HG03558 (cell line): ENCODE results near the gene ZNF423.
"Not testable (repeated sequence)": the region's sequence is repeated elsewhere in the genome, so short reads cannot be mapped to it uniquely, and the experiment has no call there.

ENCODE experiments used
- ATAC-seq: cut with Tn5 transposase; IDR thresholded peaks from one replicate; pipeline ENCODE4 v1.9.1; 2021; ENCODE audit warnings: moderate number of reproducible peaks; ENCODE audit not compliant: unreplicated experiment; ENCODE audit errors: extremely low read depth

The ZNF423 gene

GRCh38 chr16:49513040-49513439, 342.9 kb downstream of the ZNF423 start:
- ATAC-seq, result no peak

- ATAC-seq, result no peak
Measured at GRCh38 chr16:49510654-49511305, 345.1 kb downstream of the ZNF423 start.

- no peak for ATAC-seq
Measured at GRCh38 chr16:49510141-49510540, 345.8 kb downstream of the ZNF423 start.

- not testable (repeated sequence) for ATAC-seq
Measured at GRCh38 chr16:49506058-49507013, 349.6 kb downstream of the ZNF423 start.

- ATAC-seq, result no peak
Measured at GRCh38 chr16:49505556-49505955, 350.4 kb downstream of the ZNF423 start.

GRCh38 chr16:49504626-49505025, 351.3 kb downstream of the ZNF423 start:
- ATAC-seq, result no peak

- no peak for ATAC-seq
Measured at GRCh38 chr16:49504023-49504364, 351.9 kb downstream of the ZNF423 start.

GRCh38 chr16:49503256-49504022, 352.5 kb downstream of the ZNF423 start:
- no peak for ATAC-seq

GRCh38 chr16:49502136-49502881, 353.6 kb downstream of the ZNF423 start:
- no peak for ATAC-seq

GRCh38 chr16:49499869-49500610, 355.9 kb downstream of the ZNF423 start:
- no peak for ATAC-seq

- ATAC-seq, result no peak
Measured at GRCh38 chr16:49499414-49499785, 356.5 kb downstream of the ZNF423 start.

- no peak for ATAC-seq
Measured at GRCh38 chr16:49498666-49499413, 357.1 kb downstream of the ZNF423 start.

- no peak for ATAC-seq
Measured at GRCh38 chr16:49498264-49498663, 357.6 kb downstream of the ZNF423 start.

- ATAC-seq, result no peak
Measured at GRCh38 chr16:49497466-49497865, 358.4 kb downstream of the ZNF423 start.

GRCh38 chr16:49496656-49497055, 359.3 kb downstream of the ZNF423 start:
- no peak for ATAC-seq

- no peak for ATAC-seq
Measured at GRCh38 chr16:49495596-49496355, 360.1 kb downstream of the ZNF423 start.

GRCh38 chr16:49494891-49495566, 360.9 kb downstream of the ZNF423 start:
- ATAC-seq, result no peak

- no peak for ATAC-seq
Measured at GRCh38 chr16:49494474-49494873, 361.4 kb downstream of the ZNF423 start.
